ENCODE data around the gene SESN1.
"Not testable (repeated sequence)": the region's sequence is repeated elsewhere in the genome, so short reads cannot be mapped to it uniquely, and the experiment has no call there.

SESN1 gene

GRCh38 chr6:109000289-109000688 is 94.4 kb downstream of the SESN1 start:
- DNase-seq (ENCODE audit: low spot score) = no peak

GRCh38 chr6:108999428-108999827 is 95.2 kb downstream of the SESN1 start:
- DNase-seq (ENCODE audit: low spot score) = no peak

- DNase-seq (ENCODE audit: low spot score) = no peak
Measured at GRCh38 chr6:108998485-108998884, 96.2 kb downstream of the SESN1 start.

GRCh38 chr6:108996208-108996607 is 98.4 kb downstream of the SESN1 start:
- DNase-seq (ENCODE audit: low spot score) = no peak

GRCh38 chr6:108995296-108995695 is 99.3 kb downstream of the SESN1 start:
- no peak for DNase-seq (ENCODE audit: low spot score)

GRCh38 chr6:108993876-108994275 is 100.8 kb downstream of the SESN1 start:
- no peak for DNase-seq (ENCODE audit: low spot score)

- DNase-seq (ENCODE audit: low spot score) = no peak
Measured at GRCh38 chr6:108989700-108990099, 104.9 kb downstream of the SESN1 start.

GRCh38 chr6:108988765-108989164 is 105.9 kb downstream of the SESN1 start:
- no peak for DNase-seq (ENCODE audit: low spot score)

GRCh38 chr6:108988296-108988695 is 106.3 kb downstream of the SESN1 start:
- DNase-seq (ENCODE audit: low spot score) = no peak

- DNase-seq (ENCODE audit: low spot score) = no peak
Measured at GRCh38 chr6:108987156-108987555, 107.5 kb downstream of the SESN1 start.

GRCh38 chr6:108985301-108985700 is 109.3 kb downstream of the SESN1 start:
- DNase-seq (ENCODE audit: low spot score) = no peak

- no peak for DNase-seq (ENCODE audit: low spot score)
Measured at GRCh38 chr6:108983151-108983550, 111.5 kb downstream of the SESN1 start.

GRCh38 chr6:108982154-108983113 is 112.2 kb downstream of the SESN1 start:
- DNase-seq (ENCODE audit: low spot score) = no peak

- not testable (repeated sequence) for DNase-seq (ENCODE audit: low spot score)
Measured at GRCh38 chr6:108978638-108979037, 116.0 kb downstream of the SESN1 start.

GRCh38 chr6:108974201-108974600 is 120.4 kb downstream of the SESN1 start:
- no peak for DNase-seq (ENCODE audit: low spot score)

- no peak for DNase-seq (ENCODE audit: low spot score)
Measured at GRCh38 chr6:108969776-108970175, 124.9 kb downstream of the SESN1 start.

GRCh38 chr6:108968325-108969316 is 126.0 kb downstream of the SESN1 start:
- no peak for DNase-seq (ENCODE audit: low spot score)

GRCh38 chr6:108966855-108967755 is 127.5 kb downstream of the SESN1 start:
- DNase-seq (ENCODE audit: low spot score) = no peak

GRCh38 chr6:108966251-108966650 is 128.4 kb downstream of the SESN1 start:
- DNase-seq (ENCODE audit: low spot score) = no peak

- DNase-seq (ENCODE audit: low spot score) = no peak
Measured at GRCh38 chr6:108961985-108962384, 132.7 kb downstream of the SESN1 start.

- no peak for DNase-seq (ENCODE audit: low spot score)
Measured at GRCh38 chr6:108961077-108961476, 133.6 kb downstream of the SESN1 start.
